Measurements from ENCODE around the gene SUMF1.

DNA sequence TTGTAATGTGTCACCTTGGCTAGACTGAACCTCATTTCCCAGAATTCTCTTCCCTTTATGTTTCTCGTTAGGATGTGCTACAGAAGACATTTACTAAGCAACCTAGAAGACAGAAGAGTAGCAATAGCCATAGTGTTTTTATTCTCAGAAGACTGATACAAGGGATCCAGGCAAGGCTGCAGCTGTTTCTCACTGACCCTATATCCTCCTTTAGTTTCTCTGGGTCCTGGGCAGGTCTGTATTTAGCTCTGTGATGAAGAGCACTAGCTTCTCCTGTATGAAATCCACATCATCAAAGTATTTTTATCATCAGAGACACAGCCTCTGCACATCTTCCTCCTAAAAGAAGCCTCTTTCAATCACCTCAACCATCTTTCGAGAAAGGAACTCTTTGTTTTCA lies 72.5 kb downstream of the SUMF1 start:
- TF ChIP-seq SP1 (IDR thresholded peaks at IDR 0.05) (no peak), HDGF (IDR thresholded peaks at IDR 0.05; ENCODE audit: borderline replicate concordance) (no peak), SUZ12 (IDR thresholded peaks at IDR 0.05) (no peak), TARDBP (IDR thresholded peaks at IDR 0.05) (no peak), ZNF384 (IDR thresholded peaks at IDR 0.05) (no peak), LEF1 (IDR thresholded peaks at IDR 0.05; ENCODE audit: borderline replicate concordance) (no peak), FOXK2 (IDR thresholded peaks at IDR 0.05) (no peak), BHLHE40 (IDR thresholded peaks at IDR 0.05; ENCODE audit: borderline replicate concordance) (no peak)
- TF ChIP-seq, protein P1, sequence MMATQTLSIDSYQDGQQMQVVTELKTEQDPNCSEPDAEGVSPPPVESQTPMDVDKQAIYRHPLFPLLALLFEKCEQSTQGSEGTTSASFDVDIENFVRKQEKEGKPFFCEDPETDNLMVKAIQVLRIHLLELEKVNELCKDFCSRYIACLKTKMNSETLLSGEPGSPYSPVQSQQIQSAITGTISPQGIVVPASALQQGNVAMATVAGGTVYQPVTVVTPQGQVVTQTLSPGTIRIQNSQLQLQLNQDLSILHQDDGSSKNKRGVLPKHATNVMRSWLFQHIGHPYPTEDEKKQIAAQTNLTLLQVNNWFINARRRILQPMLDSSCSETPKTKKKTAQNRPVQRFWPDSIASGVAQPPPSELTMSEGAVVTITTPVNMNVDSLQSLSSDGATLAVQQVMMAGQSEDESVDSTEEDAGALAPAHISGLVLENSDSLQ (IDR thresholded peaks at IDR 0.05): no peak

All from HEK293T (cell line).